Gastrocnemius medialis (tissue), 4 donors: ENCODE results near the gene SEMA4F.

Experiments
- POLR2A ChIP-seq, 2 donors: fragments of 450-650 bp; IDR thresholded peaks; one replicate each; pipeline ENCODE4 v1.6.1; 2017; ENCODE audit warnings: antibody characterized with exemption in 2 of 2, mild to moderate bottlenecking in 2 of 2, moderate library complexity in 2 of 2
- TF ChIP-seq, protein P1 (sequence below), 5 experiments: fragments of 450-650 bp in 3 of 5; fragments of 200-600 bp in 2 of 5; sonication (generic) in 2 of 5; IDR thresholded peaks in 4 of 5; conservative IDR thresholded peaks in 1 of 5; 1 replicate in 4 of 5; 2 replicates in 1 of 5; pipeline ENCODE4 v1.5.1; 2016 to 2019; ENCODE audit warnings: antibody characterized with exemption in 5 of 5, mild to moderate bottlenecking in 3 of 5, moderate library complexity in 3 of 5

DNA sequence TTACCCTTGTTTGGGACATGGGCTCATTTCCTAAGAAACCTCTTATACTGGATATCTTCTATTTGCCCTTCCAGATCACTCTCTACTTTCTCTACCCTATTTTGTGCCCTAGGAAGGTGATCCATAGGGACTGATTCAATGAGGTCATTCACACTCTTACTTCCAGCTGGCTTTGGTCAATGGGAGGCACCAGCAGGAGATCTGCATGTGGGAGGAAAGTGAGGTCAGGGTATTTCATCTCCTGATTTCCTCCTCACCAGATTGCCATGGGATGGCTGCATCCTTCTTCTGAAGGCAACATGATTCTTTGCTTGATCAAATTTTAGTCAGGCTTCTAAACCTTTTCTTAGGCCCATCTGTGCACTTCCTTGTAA is 21.1 kb upstream of the SEMA4F start:
- TF ChIP-seq, protein P1, sequence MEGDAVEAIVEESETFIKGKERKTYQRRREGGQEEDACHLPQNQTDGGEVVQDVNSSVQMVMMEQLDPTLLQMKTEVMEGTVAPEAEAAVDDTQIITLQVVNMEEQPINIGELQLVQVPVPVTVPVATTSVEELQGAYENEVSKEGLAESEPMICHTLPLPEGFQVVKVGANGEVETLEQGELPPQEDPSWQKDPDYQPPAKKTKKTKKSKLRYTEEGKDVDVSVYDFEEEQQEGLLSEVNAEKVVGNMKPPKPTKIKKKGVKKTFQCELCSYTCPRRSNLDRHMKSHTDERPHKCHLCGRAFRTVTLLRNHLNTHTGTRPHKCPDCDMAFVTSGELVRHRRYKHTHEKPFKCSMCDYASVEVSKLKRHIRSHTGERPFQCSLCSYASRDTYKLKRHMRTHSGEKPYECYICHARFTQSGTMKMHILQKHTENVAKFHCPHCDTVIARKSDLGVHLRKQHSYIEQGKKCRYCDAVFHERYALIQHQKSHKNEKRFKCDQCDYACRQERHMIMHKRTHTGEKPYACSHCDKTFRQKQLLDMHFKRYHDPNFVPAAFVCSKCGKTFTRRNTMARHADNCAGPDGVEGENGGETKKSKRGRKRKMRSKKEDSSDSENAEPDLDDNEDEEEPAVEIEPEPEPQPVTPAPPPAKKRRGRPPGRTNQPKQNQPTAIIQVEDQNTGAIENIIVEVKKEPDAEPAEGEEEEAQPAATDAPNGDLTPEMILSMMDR (IDR thresholded peaks at IDR 0.05 in 4 of 5, conservative IDR thresholded peaks at IDR 0.05 in 1 of 5): no peak
- no peak for TF ChIP-seq POLR2A (IDR thresholded peaks at IDR 0.05)
